ENCODE results near the gene ENHO.
A peak's percentile ranks its signal among the peaks of the same experiment; 100 is the strongest.

Gene ENHO

DNA sequence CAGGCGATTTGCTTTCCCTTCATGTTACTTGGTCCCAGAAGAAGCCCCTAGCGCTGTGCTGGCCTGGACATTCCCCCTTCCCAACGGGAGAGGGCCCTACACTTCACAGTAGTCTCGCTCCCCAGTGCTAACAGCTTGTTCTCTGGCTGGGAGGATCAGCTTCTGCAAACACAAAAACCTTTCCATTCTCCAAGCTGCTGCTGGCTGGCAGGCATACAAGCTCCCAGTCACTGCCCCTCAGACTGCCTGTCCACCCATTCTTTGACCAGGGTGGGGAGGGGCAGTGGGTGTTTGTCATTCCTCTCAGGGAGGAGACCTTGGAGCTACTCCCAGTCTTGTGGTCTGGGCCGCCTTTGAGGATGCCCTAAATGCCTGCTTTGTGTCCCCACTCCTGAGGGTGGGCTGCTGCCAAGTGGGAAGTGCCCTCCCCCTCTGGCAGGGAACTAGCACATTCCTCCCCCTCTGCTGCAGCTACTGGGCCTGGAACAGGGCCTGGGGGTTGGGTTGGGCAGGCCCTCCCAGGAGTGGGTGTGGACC, 20.8 kb downstream of the ENHO start:
- TF ChIP-seq CTCF (IDR thresholded peaks at IDR 0.05; ENCODE audit: low read depth, low read length), result peak; percentile 27
- H3K4me3 ChIP-seq (replicated peaks in 1 of 2; ENCODE audit: low read depth in 2 of 2, low read length in 2 of 2), result no peak overlapping the region
- DNase-seq (ENCODE audit: low read depth in 2 of 2), result peak; percentile 31 to 97

GRCh38 chr9:34501372-34501771, 21.4 kb downstream of the ENHO start:
- DNase-seq (ENCODE audit: low read depth in 2 of 2), result no peak
- H3K4me3 ChIP-seq (replicated peaks in 1 of 2; ENCODE audit: low read depth in 2 of 2, low read length in 2 of 2), result no peak overlapping the region
- no peak for TF ChIP-seq CTCF (IDR thresholded peaks at IDR 0.05; ENCODE audit: low read depth, low read length)

DNA sequence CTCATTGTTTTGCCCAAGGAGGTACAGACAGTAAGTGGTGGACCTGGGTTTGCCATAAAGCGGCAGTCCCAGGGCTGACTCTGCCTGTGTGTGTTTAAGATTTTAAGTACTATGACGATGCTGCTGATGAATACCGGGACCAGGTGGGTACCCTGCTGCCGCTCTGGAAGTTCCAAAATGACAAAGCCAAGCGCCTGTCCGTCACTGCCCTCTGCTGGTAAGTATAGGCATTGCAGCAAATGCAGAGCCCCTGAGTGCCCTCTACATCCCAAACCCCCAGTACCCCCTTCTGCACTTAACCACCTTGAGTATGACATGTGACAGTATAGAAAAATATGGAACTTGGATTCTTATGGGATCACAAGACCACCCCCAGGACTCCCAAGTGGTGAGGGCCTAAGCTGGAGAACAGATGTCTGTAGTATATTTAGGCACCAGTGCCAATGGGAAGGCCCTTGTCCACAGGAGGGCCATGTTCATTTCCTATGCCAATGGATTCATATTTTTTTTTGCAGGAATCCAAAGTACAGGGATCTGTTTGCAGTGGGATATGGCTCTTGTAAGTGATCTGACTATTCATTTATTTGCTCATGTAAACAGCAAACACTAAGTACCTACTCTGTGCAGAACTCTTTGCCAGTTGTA, 22.0 kb downstream of the ENHO start:
- TF ChIP-seq CTCF (IDR thresholded peaks at IDR 0.05; ENCODE audit: low read depth, low read length), result peak; percentile 98
- peak; percentile 47 to 57 for DNase-seq (ENCODE audit: low read depth in 2 of 2)
- no peak overlapping the region for H3K4me3 ChIP-seq (replicated peaks in 1 of 2; ENCODE audit: low read depth in 2 of 2, low read length in 2 of 2)

DNA sequence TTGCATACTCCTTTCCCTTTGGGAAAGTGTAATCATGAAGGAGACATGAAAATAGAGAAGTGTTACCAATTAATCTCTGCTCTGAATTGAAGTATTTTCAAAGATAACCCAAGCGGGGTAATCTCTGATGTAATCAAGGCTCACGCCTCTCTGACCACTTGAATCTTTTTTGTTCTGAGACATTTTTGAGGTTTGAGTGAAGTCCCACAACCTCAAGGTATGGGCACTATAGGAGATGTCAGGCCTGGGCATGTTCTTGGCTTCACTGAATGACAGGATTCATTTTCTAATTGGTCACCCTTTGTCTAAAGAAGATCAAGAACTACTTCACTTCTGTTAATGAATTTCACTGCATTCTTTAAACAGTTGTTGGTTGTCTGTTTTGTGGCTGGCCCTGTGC, 23.7 kb downstream of the ENHO start:
- no peak for TF ChIP-seq CTCF (IDR thresholded peaks at IDR 0.05; ENCODE audit: low read depth, low read length)
- DNase-seq (ENCODE audit: low read depth in 2 of 2), result no peak
- no peak overlapping the region for H3K4me3 ChIP-seq (replicated peaks in 1 of 2; ENCODE audit: low read depth in 2 of 2, low read length in 2 of 2)

DNA sequence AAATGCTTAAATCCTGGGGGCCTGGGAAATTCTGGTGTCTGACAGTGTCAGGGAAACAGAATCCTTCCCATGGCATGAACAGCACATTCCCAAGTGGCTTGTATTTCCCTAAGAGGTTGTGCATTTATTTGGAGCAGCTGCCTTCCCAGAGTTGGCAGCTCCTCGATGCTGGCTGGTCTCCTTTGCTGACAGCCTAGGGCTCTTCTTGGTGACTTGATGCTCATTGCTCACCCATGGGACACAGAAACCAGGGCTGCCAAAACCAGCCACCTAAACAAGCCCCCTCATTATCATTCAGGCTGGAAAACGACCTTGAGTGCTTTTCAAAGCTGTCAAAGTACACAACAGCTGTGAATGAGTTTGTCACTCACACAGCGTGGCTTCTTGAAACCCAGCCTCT, 24.2 kb downstream of the ENHO start:
- H3K4me3 ChIP-seq (replicated peaks in 1 of 2; ENCODE audit: low read depth in 2 of 2, low read length in 2 of 2), result no peak overlapping the region
- TF ChIP-seq CTCF (IDR thresholded peaks at IDR 0.05; ENCODE audit: low read depth, low read length), result no peak
- DNase-seq (ENCODE audit: low read depth in 2 of 2), result no peak

DNA sequence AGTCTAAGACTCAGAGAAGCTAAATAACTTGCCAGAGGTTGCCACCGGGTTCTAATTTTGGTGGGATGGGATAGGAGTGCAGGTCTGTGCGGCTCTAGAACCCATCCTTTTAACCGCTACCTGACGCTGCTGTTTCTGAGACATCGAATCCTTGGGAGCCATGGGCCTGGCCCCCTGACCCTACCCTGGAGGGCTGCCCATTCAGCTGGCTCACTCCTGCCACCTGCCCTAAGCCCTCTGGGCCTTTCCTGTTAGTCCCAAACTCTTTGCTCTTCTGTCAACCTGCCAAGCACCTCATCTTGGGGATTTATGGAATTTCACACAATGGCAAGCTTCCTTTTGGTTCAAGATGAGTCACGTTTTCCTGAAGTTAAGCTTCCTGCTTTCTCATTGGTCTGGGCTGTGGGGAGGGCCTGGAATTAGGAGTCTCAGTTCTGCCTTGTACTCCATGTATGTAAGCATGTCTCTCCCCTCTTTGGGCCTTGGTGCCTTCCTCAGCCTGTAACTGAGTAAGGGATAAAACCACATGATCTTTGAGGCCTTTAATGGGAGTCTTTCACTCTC, 26.6 kb downstream of the ENHO start:
- peak; percentile 39 to 69 for DNase-seq (ENCODE audit: low read depth in 2 of 2)
- H3K4me3 ChIP-seq (replicated peaks in 1 of 2; ENCODE audit: low read depth in 2 of 2, low read length in 2 of 2), result no peak overlapping the region
- TF ChIP-seq CTCF (IDR thresholded peaks at IDR 0.05; ENCODE audit: low read depth, low read length), result no peak

Measured in cardiac fibroblast (primary cell).